HG02763 (cell line): Measurements from ENCODE around the gene PAX1.

Source experiments
- ATAC-seq: cut with Tn5 transposase; IDR thresholded peaks from one replicate; pipeline ENCODE4 v1.9.1; 2021; ENCODE audit warnings: mild to moderate bottlenecking, moderate library complexity; ENCODE audit not compliant: unreplicated experiment

Gene PAX1

GRCh38 chr20:21702553-21703470, 2.7 kb upstream of the PAX1 start:
- no peak for ATAC-seq

- no peak for ATAC-seq
Observed at GRCh38 chr20:21703717-21704407, 1.6 kb upstream of the PAX1 start.

GRCh38 chr20:21704408-21705385, 767 bp upstream of the PAX1 start:
- no peak for ATAC-seq

- ATAC-seq, result no peak
Observed at GRCh38 chr20:21706261-21707195, 1.1 kb downstream of the PAX1 start.

GRCh38 chr20:21707267-21707666, 1.8 kb downstream of the PAX1 start:
- no peak for ATAC-seq

- no peak for ATAC-seq
Observed at GRCh38 chr20:21707999-21708737, 2.7 kb downstream of the PAX1 start.

- no peak for ATAC-seq
Observed at GRCh38 chr20:21708738-21709534, 3.5 kb downstream of the PAX1 start.

GRCh38 chr20:21709535-21709904, 4.1 kb downstream of the PAX1 start:
- no peak for ATAC-seq

- no peak for ATAC-seq
Observed at GRCh38 chr20:21710341-21710740, 4.9 kb downstream of the PAX1 start.

GRCh38 chr20:21710863-21711431, 5.5 kb downstream of the PAX1 start:
- ATAC-seq, result no peak

GRCh38 chr20:21712443-21713059, 7.1 kb downstream of the PAX1 start:
- no peak for ATAC-seq

- no peak for ATAC-seq
Observed at GRCh38 chr20:21713470-21713869, 8.0 kb downstream of the PAX1 start.

GRCh38 chr20:21713901-21714296, 8.4 kb downstream of the PAX1 start:
- no peak for ATAC-seq

GRCh38 chr20:21714297-21715192, 9.1 kb downstream of the PAX1 start:
- ATAC-seq, result no peak

GRCh38 chr20:21715193-21715881, 9.9 kb downstream of the PAX1 start:
- ATAC-seq, result no peak

- no peak for ATAC-seq
Observed at GRCh38 chr20:21719592-21720214, 14.2 kb downstream of the PAX1 start.
